H9 (cell line): ENCODE data around the gene SYK. TPM values are rescaled to one million over a fixed set of nuclear protein-coding genes. Genes with fewer than 3 reads are reported as not detected.

Experiments used
- DNase-seq: peaks from one replicate; pipeline ENCODE4 v3.0.0-alpha.2; 2017
- H2AFZ ChIP-seq: one replicate; pipeline ENCODE4 v1.6.1; 2013; ENCODE audit warnings: mild to moderate bottlenecking, low read length, control low read depth, moderate library complexity
- H2AK5ac ChIP-seq: 2 replicates; pipeline ENCODE4 v1.6.1; 2013; ENCODE audit warnings: low read length, control low read depth, mixed read lengths; ENCODE audit not compliant: insufficient read length
- H2BK120ac ChIP-seq: one replicate; pipeline ENCODE4 v1.6.1; 2013; ENCODE audit warnings: low read depth, mild to moderate bottlenecking, low read length, control low read depth, inconsistent platforms; ENCODE audit not compliant: poor library complexity, severe bottlenecking
- H2BK12ac ChIP-seq: 2 replicates; pipeline ENCODE4 v1.6.1; 2013; ENCODE audit warnings: low read length, control low read depth, mixed read lengths, low read depth; ENCODE audit not compliant: insufficient read length
- H2BK15ac ChIP-seq: 2 replicates; pipeline ENCODE4 v1.6.1; 2013; ENCODE audit warnings: low read depth, low read length, control low read depth
- H2BK20ac ChIP-seq: one replicate; pipeline ENCODE4 v1.6.1; 2013; ENCODE audit warnings: low read depth, mild to moderate bottlenecking, low read length, control low read depth, inconsistent platforms; ENCODE audit not compliant: poor library complexity, severe bottlenecking
- H2BK5ac ChIP-seq: 2 replicates; pipeline ENCODE4 v1.6.1; 2013; ENCODE audit warnings: low read length, control low read depth, mixed read lengths; ENCODE audit not compliant: insufficient read length
- H3K14ac ChIP-seq: 2 replicates; pipeline ENCODE4 v1.6.1; 2013; ENCODE audit warnings: low read length, control low read depth; ENCODE audit not compliant: insufficient read depth
- H3K18ac ChIP-seq: 2 replicates; pipeline ENCODE4 v1.6.1; 2013; ENCODE audit warnings: low read depth, mild to moderate bottlenecking, mixed read lengths, low read length, control low read depth; ENCODE audit not compliant: insufficient read length
- H3K23ac ChIP-seq: 2 replicates; pipeline ENCODE4 v1.6.1; 2013; ENCODE audit warnings: low read length, control low read depth, mixed read lengths, low read depth; ENCODE audit not compliant: insufficient read length
- H3K23me2 ChIP-seq: 2 replicates; pipeline ENCODE4 v1.6.1; 2013; ENCODE audit warnings: low read depth, mild to moderate bottlenecking, mixed read lengths, low read length, control low read depth; ENCODE audit not compliant: insufficient read length, poor library complexity, severe bottlenecking
- H3K27ac ChIP-seq: 2 replicates; pipeline ENCODE4 v1.5.1; 2013; ENCODE audit warnings: low read length, control low read depth, mixed read lengths, low read depth; ENCODE audit not compliant: insufficient read length
- H3K27me3 ChIP-seq: 2 replicates; pipeline ENCODE4 v1.6.1; 2013; ENCODE audit warnings: low read length, control low read depth, inconsistent platforms; ENCODE audit not compliant: insufficient read depth
- H3K4ac ChIP-seq: 2 replicates; pipeline ENCODE4 v1.6.1; 2013; ENCODE audit warnings: low read depth, mild to moderate bottlenecking, control low read depth, inconsistent platforms, low read length, moderate library complexity
- H3K4me1 ChIP-seq: 2 replicates; pipeline ENCODE4 v1.6.1; 2013; ENCODE audit warnings: low read length, control low read depth, inconsistent platforms; ENCODE audit not compliant: insufficient read depth
- H3K4me2 ChIP-seq: 2 replicates; pipeline ENCODE4 v1.6.1; 2013; ENCODE audit warnings: low read length, control low read depth, mixed read lengths; ENCODE audit not compliant: insufficient read length, insufficient read depth
- H3K56ac ChIP-seq: 2 replicates; pipeline ENCODE4 v1.6.1; 2013; ENCODE audit warnings: low read depth, mild to moderate bottlenecking, mixed read lengths, low read length, control low read depth; ENCODE audit not compliant: insufficient read length
- H3K79me1 ChIP-seq: 2 replicates; pipeline ENCODE4 v1.6.1; 2013; ENCODE audit warnings: low read depth, mild to moderate bottlenecking, moderate library complexity, low read length, control low read depth, inconsistent platforms; ENCODE audit not compliant: insufficient read depth, poor library complexity, severe bottlenecking
- H3K79me2 ChIP-seq: 2 replicates; pipeline ENCODE4 v1.6.1; 2013; ENCODE audit warnings: low read length, control low read depth, inconsistent platforms; ENCODE audit not compliant: insufficient read depth
- H3K9ac ChIP-seq: 2 replicates; pipeline ENCODE4 v1.6.1; 2013; ENCODE audit warnings: low read length, control low read depth, mixed read lengths; ENCODE audit not compliant: insufficient read length; ENCODE audit errors: extremely low read depth
- H3K9me3 ChIP-seq: one replicate; pipeline ENCODE4 v1.6.1; 2013; ENCODE audit warnings: low read depth, low read length, inconsistent platforms; ENCODE audit not compliant: control insufficient read depth
- H3T11ph ChIP-seq: one replicate; pipeline ENCODE4 v1.6.1; 2013; ENCODE audit warnings: mild to moderate bottlenecking, low read length, control low read depth, inconsistent platforms
- H4K20me1 ChIP-seq: one replicate; pipeline ENCODE4 v1.6.1; 2013; ENCODE audit not compliant: control insufficient read depth, insufficient read length, insufficient read depth
- H4K5ac ChIP-seq: 2 replicates; pipeline ENCODE4 v1.6.1; 2013; ENCODE audit warnings: low read depth, mild to moderate bottlenecking, mixed read lengths, low read length, control low read depth; ENCODE audit not compliant: insufficient read length
- H4K8ac ChIP-seq: replicated peaks from 2 replicates; pipeline ENCODE4 v1.6.1; 2013; ENCODE audit warnings: low read length, control low read depth, mixed read lengths, low read depth; ENCODE audit not compliant: insufficient read length
- H4K91ac ChIP-seq: 2 replicates; pipeline ENCODE4 v1.6.1; 2013; ENCODE audit warnings: low read depth, mild to moderate bottlenecking, moderate library complexity, mixed read lengths, low read length, control low read depth; ENCODE audit not compliant: insufficient read length
- H3K27ac Mint-ChIP-seq, 3 experiments: 2 replicates in 2 of 3; 3 replicates in 1 of 3; pipeline ENCODE4 v1.8.0; 2020 to 2021; ENCODE audit warnings: mixed read lengths in 3 of 3, mild to moderate bottlenecking in 1 of 3, moderate library complexity in 1 of 3
- H3K27me3 Mint-ChIP-seq: 2 replicates; pipeline ENCODE4 v1.8.0; 2021; ENCODE audit warnings: low read depth, mild to moderate bottlenecking, moderate library complexity, mixed read lengths
- H3K36me3 Mint-ChIP-seq, 3 experiments: 2 replicates in 2 of 3; 3 replicates in 1 of 3; pipeline ENCODE4 v1.8.0; 2020 to 2021; ENCODE audit warnings: low read depth in 3 of 3, mixed read lengths in 3 of 3; ENCODE audit not compliant: insufficient read depth in 1 of 3
- H3K4me1 Mint-ChIP-seq, 2 experiments: 2 replicates each; pipeline ENCODE4 v1.8.0; 2020; ENCODE audit warnings: mixed read lengths in 2 of 2
- H3K4me3 Mint-ChIP-seq, 2 experiments: 2 replicates in 1 of 2; 3 replicates in 1 of 2; pipeline ENCODE4 v1.8.0; 2020 to 2021; ENCODE audit warnings: mild to moderate bottlenecking in 2 of 2, mixed read lengths in 2 of 2, moderate library complexity in 1 of 2
- H3K9me3 Mint-ChIP-seq, 2 experiments: 2 replicates in 1 of 2; 3 replicates in 1 of 2; pipeline ENCODE4 v1.8.0; 2020; ENCODE audit warnings: mild to moderate bottlenecking in 2 of 2, mixed read lengths in 2 of 2, moderate library complexity in 1 of 2
- CTCF ChIP-seq: fragments of 200-600 bp; sonication (generic); conservative IDR thresholded peaks from 3 replicates; pipeline ENCODE4 v1.8.0; 2021; ENCODE audit warnings: antibody characterized with exemption, mild to moderate bottlenecking
- WGBS: extraction: QIAGEN DNeasy Blood & Tissue Kit; methylation state at CpG from one replicate; pipeline ENCODE4 v1.1.7; 2013; ENCODE audit warnings: missing lambda C conversion rate, low lambda C conversion rate, mixed read lengths; ENCODE audit not compliant: insufficient read length; ENCODE audit errors: extremely low coverage; 5-methylcytosine and 5-hydroxymethylcytosine counted together
- total RNA-seq: library from RNA; stranded (reverse); gene quantifications from 2 replicates; pipeline ENCODE4 v1.2.1, GENCODE V29; 2021

SYK gene
- total RNA-seq, 1 experiment from 2014 or later: 7.9 TPM

GRCh38 chr9:90814355-90814754, 12.7 kb downstream of the SYK start:
- Histone ChIP-seq H3K4me2 (no peak overlapping the region), H3K79me2 (no peaks in the 10 kb centered on the region), H4K20me1 (no peaks in the 10 kb centered on the region), H3K18ac (no peak overlapping the region), H4K8ac (no peak overlapping the region), H3K56ac (no peak overlapping the region), H2BK120ac (no peak overlapping the region), H3K14ac (no peak overlapping the region), H3K27me3 (peaks cover 3% of the 10 kb centered on the region; the same call in 1 of the 2 replicates), H2BK12ac (no peak overlapping the region), H3K4ac (no peak overlapping the region), H2AK5ac (no peak overlapping the region), H4K5ac (no peak overlapping the region), H3K79me1 (no peaks in the 10 kb centered on the region), H2BK15ac (no peak overlapping the region), H3K9me3 (no peaks in the 10 kb centered on the region), H3K4me1 (no peaks in the 10 kb centered on the region), H2AFZ (no peak overlapping the region), H3K23ac (no peak overlapping the region), H4K91ac (no peak overlapping the region), H3K9ac (no peak overlapping the region), H3T11ph (no peak overlapping the region), H3K27ac (no peak overlapping the region), H2BK5ac (no peak overlapping the region), H3K23me2 (no peaks in the 10 kb centered on the region), H2BK20ac (no peak overlapping the region)
- Mint-ChIP-seq H3K27ac (no peak overlapping the region), H3K9me3 (peaks cover 0 to 9% of the 10 kb centered on the region in 2 experiments; a peak in 3 of 5 replicates), H3K27me3 (peaks cover 39% of the 10 kb centered on the region), H3K36me3 (peaks cover 2 to 13% (median 3%) of the 10 kb centered on the region in 3 experiments; a peak in 4 of 7 replicates), H3K4me1 (peaks cover 21 to 22% of the 10 kb centered on the region in 2 experiments), H3K4me3 (no peak overlapping the region)
- no peak for TF ChIP-seq CTCF
- DNase-seq: no peak
- no CpG with 5 or more reads among the region's 4 CpGs for WGBS
